Measurements from ENCODE around the gene SMAD2.
A peak's percentile ranks its signal among the peaks of the same experiment; 100 is the strongest.

SMAD2 gene

GRCh38 chr18:47817017-47817794 lies 113.3 kb downstream of the SMAD2 start:
- peak overlapping the region; percentile 39; the same call in 1 of the 2 replicates for H3K27ac ChIP-seq (ENCODE audit: low read depth, low read length)
- H3K27me3 ChIP-seq (ENCODE audit: control insufficient read depth, insufficient read depth, low read length), result no peaks in the 10 kb centered on the region
- no peaks in the 10 kb centered on the region for H3K36me3 ChIP-seq (ENCODE audit: control insufficient read depth, insufficient read depth, low read length)
- peaks cover 24% of the 10 kb centered on the region for H3K4me1 ChIP-seq (ENCODE audit: control insufficient read depth, insufficient read depth, low read length)
- H3K9me3 ChIP-seq (ENCODE audit: control insufficient read depth, insufficient read depth, low read depth, low read length), result no peaks in the 10 kb centered on the region
- no peak overlapping the region for H3K4me3 ChIP-seq (ENCODE audit: low read depth, low read length)
- H3K9ac ChIP-seq (ENCODE audit: low read length), result no peak overlapping the region

GRCh38 chr18:47815486-47816270 lies 114.8 kb downstream of the SMAD2 start:
- Histone ChIP-seq H3K9ac (ENCODE audit: low read length) (no peak overlapping the region), H3K4me1 (ENCODE audit: control insufficient read depth, insufficient read depth, low read length) (peaks cover 24% of the 10 kb centered on the region), H3K27me3 (ENCODE audit: control insufficient read depth, insufficient read depth, low read length) (no peaks in the 10 kb centered on the region), H3K27ac (ENCODE audit: low read depth, low read length) (no peak overlapping the region), H3K9me3 (ENCODE audit: control insufficient read depth, insufficient read depth, low read depth, low read length) (no peaks in the 10 kb centered on the region), H3K36me3 (ENCODE audit: control insufficient read depth, insufficient read depth, low read length) (no peaks in the 10 kb centered on the region), H3K4me3 (ENCODE audit: low read depth, low read length) (no peak overlapping the region)

- Histone ChIP-seq H3K36me3 (ENCODE audit: control insufficient read depth, insufficient read depth, low read length) (no peaks in the 10 kb centered on the region), H3K27ac (ENCODE audit: low read depth, low read length) (no peak overlapping the region), H3K9ac (ENCODE audit: low read length) (no peak overlapping the region), H3K27me3 (ENCODE audit: control insufficient read depth, insufficient read depth, low read length) (no peaks in the 10 kb centered on the region), H3K4me3 (ENCODE audit: low read depth, low read length) (no peak overlapping the region), H3K4me1 (ENCODE audit: control insufficient read depth, insufficient read depth, low read length) (no peaks in the 10 kb centered on the region), H3K9me3 (ENCODE audit: control insufficient read depth, insufficient read depth, low read depth, low read length) (no peaks in the 10 kb centered on the region)
These were observed 121.0 kb downstream of the SMAD2 start for GRCh38 chr18:47809420-47809819.

GRCh38 chr18:47802802-47803201 lies 127.7 kb downstream of the SMAD2 start:
- peaks cover 14% of the 10 kb centered on the region; the same call in 1 of the 2 replicates for H3K4me1 ChIP-seq (ENCODE audit: control insufficient read depth, insufficient read depth, low read length)
- H3K27ac ChIP-seq (ENCODE audit: low read depth, low read length), result no peak overlapping the region
- no peaks in the 10 kb centered on the region for H3K27me3 ChIP-seq (ENCODE audit: control insufficient read depth, insufficient read depth, low read length)
- H3K4me3 ChIP-seq (ENCODE audit: low read depth, low read length), result no peak overlapping the region
- H3K9ac ChIP-seq (ENCODE audit: low read length), result no peak overlapping the region
- no peaks in the 10 kb centered on the region for H3K36me3 ChIP-seq (ENCODE audit: control insufficient read depth, insufficient read depth, low read length)
- H3K9me3 ChIP-seq (ENCODE audit: control insufficient read depth, insufficient read depth, low read depth, low read length), result no peaks in the 10 kb centered on the region

- peaks cover 14% of the 10 kb centered on the region; the same call in 1 of the 2 replicates for H3K4me1 ChIP-seq (ENCODE audit: control insufficient read depth, insufficient read depth, low read length)
- no peaks in the 10 kb centered on the region for H3K27me3 ChIP-seq (ENCODE audit: control insufficient read depth, insufficient read depth, low read length)
- no peak overlapping the region for H3K9ac ChIP-seq (ENCODE audit: low read length)
- H3K4me3 ChIP-seq (ENCODE audit: low read depth, low read length), result no peak overlapping the region
- H3K9me3 ChIP-seq (ENCODE audit: control insufficient read depth, insufficient read depth, low read depth, low read length), result no peaks in the 10 kb centered on the region
- H3K27ac ChIP-seq (ENCODE audit: low read depth, low read length), result no peak overlapping the region
- no peaks in the 10 kb centered on the region for H3K36me3 ChIP-seq (ENCODE audit: control insufficient read depth, insufficient read depth, low read length)
These were observed 128.6 kb downstream of the SMAD2 start for GRCh38 chr18:47801817-47802216.

DNA sequence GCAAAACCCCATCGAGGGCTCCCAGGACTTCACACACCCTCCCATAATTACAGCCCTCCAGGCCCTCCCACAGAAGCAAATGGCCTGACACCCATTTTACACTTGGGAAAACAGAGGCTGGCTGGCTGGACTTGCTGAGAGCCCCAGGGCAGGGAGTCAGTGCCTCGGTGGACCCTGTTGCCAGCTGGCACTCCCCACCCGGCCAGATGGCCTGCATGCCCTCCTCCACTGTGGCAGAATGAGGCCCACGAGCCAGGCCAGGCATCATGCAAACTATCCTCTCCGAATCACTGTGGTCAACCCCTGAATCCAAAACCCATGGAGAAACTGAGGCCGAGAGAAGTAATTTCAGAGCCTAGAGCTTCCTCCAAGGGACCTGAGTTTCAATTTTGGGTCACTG lies 129.7 kb downstream of the SMAD2 start:
- no peaks in the 10 kb centered on the region for H3K27me3 ChIP-seq (ENCODE audit: control insufficient read depth, insufficient read depth, low read length)
- H3K4me3 ChIP-seq (ENCODE audit: low read depth, low read length), result no peak overlapping the region
- no peaks in the 10 kb centered on the region for H3K36me3 ChIP-seq (ENCODE audit: control insufficient read depth, insufficient read depth, low read length)
- H3K9me3 ChIP-seq (ENCODE audit: control insufficient read depth, insufficient read depth, low read depth, low read length), result no peaks in the 10 kb centered on the region
- H3K9ac ChIP-seq (ENCODE audit: low read length), result no peak overlapping the region
- H3K27ac ChIP-seq (ENCODE audit: low read depth, low read length), result no peak overlapping the region
- peaks cover 14% of the 10 kb centered on the region; the same call in 1 of the 2 replicates for H3K4me1 ChIP-seq (ENCODE audit: control insufficient read depth, insufficient read depth, low read length)

- H3K27ac ChIP-seq (ENCODE audit: low read depth, low read length), result no peak overlapping the region
- H3K9me3 ChIP-seq (ENCODE audit: control insufficient read depth, insufficient read depth, low read depth, low read length), result no peaks in the 10 kb centered on the region
- no peak overlapping the region for H3K4me3 ChIP-seq (ENCODE audit: low read depth, low read length)
- peaks cover 18% of the 10 kb centered on the region for H3K4me1 ChIP-seq (ENCODE audit: control insufficient read depth, insufficient read depth, low read length)
- no peaks in the 10 kb centered on the region for H3K36me3 ChIP-seq (ENCODE audit: control insufficient read depth, insufficient read depth, low read length)
- H3K9ac ChIP-seq (ENCODE audit: low read length), result no peak overlapping the region
- no peaks in the 10 kb centered on the region for H3K27me3 ChIP-seq (ENCODE audit: control insufficient read depth, insufficient read depth, low read length)
These were observed 130.2 kb downstream of the SMAD2 start for GRCh38 chr18:47800248-47800647.

- no peak overlapping the region for H3K9ac ChIP-seq (ENCODE audit: low read length)
- H3K4me3 ChIP-seq (ENCODE audit: low read depth, low read length), result no peak overlapping the region
- H3K27me3 ChIP-seq (ENCODE audit: control insufficient read depth, insufficient read depth, low read length), result no peaks in the 10 kb centered on the region
- no peak overlapping the region for H3K27ac ChIP-seq (ENCODE audit: low read depth, low read length)
- no peaks in the 10 kb centered on the region for H3K9me3 ChIP-seq (ENCODE audit: control insufficient read depth, insufficient read depth, low read depth, low read length)
- H3K36me3 ChIP-seq (ENCODE audit: control insufficient read depth, insufficient read depth, low read length), result no peaks in the 10 kb centered on the region
- H3K4me1 ChIP-seq (ENCODE audit: control insufficient read depth, insufficient read depth, low read length), result peaks cover 24% of the 10 kb centered on the region
These were observed 131.1 kb downstream of the SMAD2 start for GRCh38 chr18:47799376-47799775.

DNA sequence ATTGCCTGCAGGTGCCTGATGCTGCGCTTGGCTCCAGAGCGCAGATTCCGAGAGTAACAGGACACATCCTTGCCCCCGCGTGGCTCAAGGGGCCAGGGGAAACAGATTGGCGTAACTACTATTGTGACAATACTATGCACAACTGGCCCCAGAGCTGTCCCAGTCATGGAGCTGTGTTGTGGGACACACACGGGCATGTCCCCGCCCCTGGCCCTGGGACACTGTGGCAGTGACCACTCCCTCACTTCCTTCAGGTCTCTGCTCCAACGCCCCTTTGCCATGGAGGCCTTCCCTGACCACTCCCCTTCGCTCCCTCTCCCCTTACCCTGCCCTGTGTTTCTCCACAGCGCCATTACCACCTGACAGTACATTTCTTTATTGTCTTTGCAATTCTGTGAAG lies 132.1 kb downstream of the SMAD2 start:
- H3K27me3 ChIP-seq (ENCODE audit: control insufficient read depth, insufficient read depth, low read length), result no peaks in the 10 kb centered on the region
- H3K9ac ChIP-seq (ENCODE audit: low read length), result no peak overlapping the region
- no peaks in the 10 kb centered on the region for H3K36me3 ChIP-seq (ENCODE audit: control insufficient read depth, insufficient read depth, low read length)

DNA sequence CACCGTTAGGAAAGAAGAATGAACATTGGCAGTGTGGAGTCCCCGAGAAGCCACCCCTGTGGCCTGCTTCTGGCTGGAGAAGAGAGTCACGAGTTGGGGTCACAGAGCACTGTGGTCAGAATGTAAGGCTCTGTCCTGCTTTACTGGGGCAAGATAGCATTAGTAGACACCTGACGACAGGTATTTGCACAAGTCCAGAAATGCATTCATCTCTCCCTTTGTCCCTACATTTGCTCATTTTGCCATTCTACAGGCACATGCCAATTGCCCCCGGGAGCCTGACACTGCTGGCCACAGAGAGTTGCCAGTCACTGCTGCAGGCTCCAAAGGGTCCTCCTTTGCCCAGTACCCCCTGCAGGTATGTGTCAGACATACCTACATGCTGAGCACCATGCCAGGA lies 133.3 kb downstream of the SMAD2 start:
- Histone ChIP-seq H3K36me3 (ENCODE audit: control insufficient read depth, insufficient read depth, low read length) (no peaks in the 10 kb centered on the region), H3K9ac (ENCODE audit: low read length) (no peak overlapping the region), H3K4me3 (ENCODE audit: low read depth, low read length) (no peak overlapping the region)

More for the DNA sequence above, 132.1 kb downstream of the SMAD2 start:
- Histone ChIP-seq H3K4me1 (ENCODE audit: control insufficient read depth, insufficient read depth, low read length) (peaks cover 24% of the 10 kb centered on the region), H3K9me3 (ENCODE audit: control insufficient read depth, insufficient read depth, low read depth, low read length) (no peaks in the 10 kb centered on the region), H3K27ac (ENCODE audit: low read depth, low read length) (no peak overlapping the region), H3K4me3 (ENCODE audit: low read depth, low read length) (no peak overlapping the region)

DNA sequence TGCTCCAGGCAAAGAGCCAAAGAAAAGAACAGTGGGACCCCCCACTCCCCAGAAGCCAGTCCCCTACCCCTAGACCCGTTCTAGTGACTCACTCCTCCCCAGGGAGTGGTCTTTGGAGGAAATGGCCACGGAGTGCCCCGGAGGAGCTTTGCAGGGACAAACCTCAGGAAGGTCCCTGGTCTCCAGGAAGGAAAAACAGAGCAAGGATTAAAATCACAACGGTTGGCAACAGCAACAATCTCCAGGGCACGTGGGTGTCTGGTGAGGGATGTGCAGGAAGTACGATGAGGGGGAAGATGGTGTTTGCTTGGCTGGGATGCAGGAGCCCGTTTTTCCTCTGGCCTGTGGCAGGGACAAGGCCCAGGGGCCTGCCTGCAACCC lies 135.0 kb downstream of the SMAD2 start:
- no peak overlapping the region for H3K27ac ChIP-seq (ENCODE audit: low read depth, low read length)
- H3K36me3 ChIP-seq (ENCODE audit: control insufficient read depth, insufficient read depth, low read length), result no peaks in the 10 kb centered on the region
- peaks cover 24% of the 10 kb centered on the region for H3K4me1 ChIP-seq (ENCODE audit: control insufficient read depth, insufficient read depth, low read length)
- H3K4me3 ChIP-seq (ENCODE audit: low read depth, low read length), result no peak overlapping the region
- no peak overlapping the region for H3K9ac ChIP-seq (ENCODE audit: low read length)
- no peaks in the 10 kb centered on the region for H3K9me3 ChIP-seq (ENCODE audit: control insufficient read depth, insufficient read depth, low read depth, low read length)
- no peaks in the 10 kb centered on the region for H3K27me3 ChIP-seq (ENCODE audit: control insufficient read depth, insufficient read depth, low read length)

More for the DNA sequence above, 133.3 kb downstream of the SMAD2 start:
- Histone ChIP-seq H3K4me1 (ENCODE audit: control insufficient read depth, insufficient read depth, low read length) (peaks cover 24% of the 10 kb centered on the region), H3K27ac (ENCODE audit: low read depth, low read length) (no peak overlapping the region), H3K9me3 (ENCODE audit: control insufficient read depth, insufficient read depth, low read depth, low read length) (no peaks in the 10 kb centered on the region), H3K27me3 (ENCODE audit: control insufficient read depth, insufficient read depth, low read length) (no peaks in the 10 kb centered on the region)
